ENCODE data around the gene CTSK.
A peak's percentile ranks its signal among the peaks of the same experiment; 100 is the strongest.

Gene CTSK

GRCh38 chr1:150813028-150813707 is 5.1 kb upstream of the CTSK start:
- no peak for DNase-seq (ENCODE audit: low read depth)
- TF ChIP-seq, protein P1, sequence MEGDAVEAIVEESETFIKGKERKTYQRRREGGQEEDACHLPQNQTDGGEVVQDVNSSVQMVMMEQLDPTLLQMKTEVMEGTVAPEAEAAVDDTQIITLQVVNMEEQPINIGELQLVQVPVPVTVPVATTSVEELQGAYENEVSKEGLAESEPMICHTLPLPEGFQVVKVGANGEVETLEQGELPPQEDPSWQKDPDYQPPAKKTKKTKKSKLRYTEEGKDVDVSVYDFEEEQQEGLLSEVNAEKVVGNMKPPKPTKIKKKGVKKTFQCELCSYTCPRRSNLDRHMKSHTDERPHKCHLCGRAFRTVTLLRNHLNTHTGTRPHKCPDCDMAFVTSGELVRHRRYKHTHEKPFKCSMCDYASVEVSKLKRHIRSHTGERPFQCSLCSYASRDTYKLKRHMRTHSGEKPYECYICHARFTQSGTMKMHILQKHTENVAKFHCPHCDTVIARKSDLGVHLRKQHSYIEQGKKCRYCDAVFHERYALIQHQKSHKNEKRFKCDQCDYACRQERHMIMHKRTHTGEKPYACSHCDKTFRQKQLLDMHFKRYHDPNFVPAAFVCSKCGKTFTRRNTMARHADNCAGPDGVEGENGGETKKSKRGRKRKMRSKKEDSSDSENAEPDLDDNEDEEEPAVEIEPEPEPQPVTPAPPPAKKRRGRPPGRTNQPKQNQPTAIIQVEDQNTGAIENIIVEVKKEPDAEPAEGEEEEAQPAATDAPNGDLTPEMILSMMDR (conservative IDR thresholded peaks at IDR 0.05; ENCODE audit: low read depth, low read length): peak; percentile 82
- H3K4me3 ChIP-seq (ENCODE audit: low read length): no peak overlapping the region

GRCh38 chr1:150810958-150811659 is 3.0 kb upstream of the CTSK start:
- TF ChIP-seq, protein P1 (conservative IDR thresholded peaks at IDR 0.05; ENCODE audit: low read depth, low read length): no peak
- DNase-seq (ENCODE audit: low read depth): no peak

DNA sequence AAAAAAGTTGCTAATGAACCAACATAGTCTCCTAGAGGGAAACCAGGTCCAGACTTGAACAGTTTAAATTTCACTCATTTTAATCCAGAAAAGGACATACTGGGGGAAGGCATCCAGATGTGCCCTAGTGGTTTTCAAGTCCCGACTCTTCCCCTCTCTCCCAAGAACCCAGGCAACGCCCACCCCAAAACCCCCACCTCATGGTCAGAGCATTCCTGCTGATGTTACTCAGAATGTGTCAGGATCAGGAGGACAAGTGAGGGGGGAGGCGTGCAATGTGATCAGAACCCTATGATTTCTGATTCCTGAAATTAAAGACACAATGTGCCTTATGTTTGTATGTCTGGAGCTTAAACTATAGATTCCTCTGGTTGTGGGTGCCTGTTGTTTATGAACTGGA is 1.6 kb upstream of the CTSK start:
- DNase-seq (ENCODE audit: low read depth): no peak
- H3K4me3 ChIP-seq (ENCODE audit: low read length): no peak overlapping the region
- TF ChIP-seq, protein P1 (conservative IDR thresholded peaks at IDR 0.05; ENCODE audit: low read depth, low read length): no peak

More at GRCh38 chr1:150810958-150811659, 3.0 kb upstream of the CTSK start:
- no peak overlapping the region for H3K4me3 ChIP-seq (ENCODE audit: low read length)

- H3K4me3 ChIP-seq (ENCODE audit: low read length): no peak overlapping the region
- TF ChIP-seq, protein P1 (conservative IDR thresholded peaks at IDR 0.05; ENCODE audit: low read depth, low read length): no peak
- no peak for DNase-seq (ENCODE audit: low read depth)
These were observed 786 bp upstream of the CTSK start for GRCh38 chr1:150808846-150809245.

DNA sequence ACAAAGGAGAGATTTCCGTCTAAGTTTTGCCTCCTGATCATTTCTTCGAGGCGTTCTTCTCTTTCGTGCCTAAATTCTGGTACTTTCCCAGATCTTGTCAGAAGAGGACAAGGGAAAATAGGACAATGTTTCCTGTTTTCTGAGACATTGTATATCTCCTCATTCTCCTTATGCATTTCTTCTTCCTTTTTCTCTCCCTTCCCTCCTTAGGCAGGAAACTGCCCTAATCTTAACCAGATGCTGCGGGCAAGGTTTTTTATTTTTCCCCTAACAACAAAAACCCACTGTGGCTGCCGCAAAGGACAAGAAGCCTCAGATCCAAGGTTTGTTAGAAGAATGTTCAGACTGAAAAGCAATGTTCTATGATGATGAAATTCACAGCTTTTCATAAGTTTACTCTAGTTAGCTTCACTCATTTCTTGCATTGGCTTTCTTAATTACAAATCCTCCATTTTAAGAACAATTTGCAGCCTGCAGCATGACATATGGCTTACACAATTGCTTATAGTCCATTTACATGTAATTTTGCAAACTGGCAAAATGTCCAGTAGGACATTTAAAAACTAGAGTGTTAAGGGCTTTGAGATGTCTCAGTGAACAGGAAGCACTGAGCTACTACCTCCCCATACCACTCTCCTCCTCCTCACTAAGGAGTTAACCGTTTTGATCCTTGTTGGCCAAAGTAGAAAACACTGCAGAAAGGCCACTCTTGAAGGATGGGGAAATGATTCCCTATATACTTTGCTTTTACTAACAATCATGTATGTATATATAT is 624 bp downstream of the CTSK start:
- DNase-seq (ENCODE audit: low read depth): no peak
- H3K4me3 ChIP-seq (ENCODE audit: low read length): no peak overlapping the region
- TF ChIP-seq, protein P1 (conservative IDR thresholded peaks at IDR 0.05; ENCODE audit: low read depth, low read length): no peak

GRCh38 chr1:150805899-150806298 is 2.2 kb downstream of the CTSK start:
- TF ChIP-seq, protein P1 (conservative IDR thresholded peaks at IDR 0.05; ENCODE audit: low read depth, low read length): no peak
- H3K4me3 ChIP-seq (ENCODE audit: low read length): no peak overlapping the region

More at GRCh38 chr1:150805899-150806298, 2.2 kb downstream of the CTSK start:
- DNase-seq (ENCODE audit: low read depth): no peak

Measured in retinal pigment epithelial cell (primary cell).